Measurements from ENCODE around the gene MAGI2. TPM values are rescaled to one million over a fixed set of nuclear protein-coding genes. Genes with fewer than 3 reads are reported as not detected.

Gene MAGI2
- total RNA-seq, 1 experiment from 2014 or later: 14.3 TPM

GRCh38 chr7:79406371-79406770 lies 47.1 kb downstream of the MAGI2 start:
- Mint-ChIP-seq H3K36me3 (ENCODE audit: insufficient read depth in 1 of 3, low read depth in 3 of 3) (no peaks in the 10 kb centered on the region), H3K4me3 (no peak overlapping the region), H3K27me3 (ENCODE audit: low read depth) (no peaks in the 10 kb centered on the region), H3K27ac (no peak overlapping the region), H3K9me3 (no peaks in the 10 kb centered on the region), H3K4me1 (no peaks in the 10 kb centered on the region)
- Histone ChIP-seq H3K14ac (ENCODE audit: insufficient read depth, low read length) (no peak overlapping the region), H2BK120ac (ENCODE audit: low read depth, low read length, poor library complexity, severe bottlenecking) (no peak overlapping the region), H2AK5ac (ENCODE audit: insufficient read length, low read length) (no peak overlapping the region), H4K5ac (ENCODE audit: insufficient read length, low read depth, low read length) (no peak overlapping the region), H4K8ac (replicated peaks; ENCODE audit: insufficient read length, low read depth, low read length) (no peak overlapping the region), H3K4ac (ENCODE audit: low read depth, low read length) (no peak overlapping the region), H3K18ac (ENCODE audit: insufficient read length, low read depth, low read length) (no peak overlapping the region), H3K23me2 (ENCODE audit: insufficient read length, low read depth, low read length, poor library complexity, severe bottlenecking) (no peaks in the 10 kb centered on the region), H2AFZ (ENCODE audit: low read length) (no peak overlapping the region), H2BK12ac (ENCODE audit: insufficient read length, low read depth, low read length) (no peak overlapping the region), H3K27ac (ENCODE audit: insufficient read length, low read depth, low read length) (no peak overlapping the region), H2BK5ac (ENCODE audit: insufficient read length, low read length) (no peak overlapping the region), H4K20me1 (ENCODE audit: control insufficient read depth, insufficient read depth, insufficient read length) (no peaks in the 10 kb centered on the region), H3K9ac (ENCODE audit: extremely low read depth, insufficient read length, low read length) (no peak overlapping the region), H2BK15ac (ENCODE audit: low read depth, low read length) (no peak overlapping the region), H4K91ac (ENCODE audit: insufficient read length, low read depth, low read length) (no peak overlapping the region), H3T11ph (ENCODE audit: low read length) (no peak overlapping the region), H3K9me3 (ENCODE audit: control insufficient read depth, low read depth, low read length) (no peaks in the 10 kb centered on the region), H3K79me1 (ENCODE audit: insufficient read depth, low read depth, low read length, poor library complexity, severe bottlenecking) (no peaks in the 10 kb centered on the region), H3K56ac (ENCODE audit: insufficient read length, low read depth, low read length) (no peak overlapping the region), H3K4me2 (ENCODE audit: insufficient read depth, insufficient read length, low read length) (no peak overlapping the region), H3K27me3 (ENCODE audit: insufficient read depth, low read length) (no peaks in the 10 kb centered on the region), H3K4me1 (ENCODE audit: insufficient read depth, low read length) (no peaks in the 10 kb centered on the region), H3K79me2 (ENCODE audit: insufficient read depth, low read length) (no peaks in the 10 kb centered on the region), H2BK20ac (ENCODE audit: low read depth, low read length, poor library complexity, severe bottlenecking) (no peak overlapping the region), H3K23ac (ENCODE audit: insufficient read length, low read depth, low read length) (no peak overlapping the region)
- TF ChIP-seq, protein P1, sequence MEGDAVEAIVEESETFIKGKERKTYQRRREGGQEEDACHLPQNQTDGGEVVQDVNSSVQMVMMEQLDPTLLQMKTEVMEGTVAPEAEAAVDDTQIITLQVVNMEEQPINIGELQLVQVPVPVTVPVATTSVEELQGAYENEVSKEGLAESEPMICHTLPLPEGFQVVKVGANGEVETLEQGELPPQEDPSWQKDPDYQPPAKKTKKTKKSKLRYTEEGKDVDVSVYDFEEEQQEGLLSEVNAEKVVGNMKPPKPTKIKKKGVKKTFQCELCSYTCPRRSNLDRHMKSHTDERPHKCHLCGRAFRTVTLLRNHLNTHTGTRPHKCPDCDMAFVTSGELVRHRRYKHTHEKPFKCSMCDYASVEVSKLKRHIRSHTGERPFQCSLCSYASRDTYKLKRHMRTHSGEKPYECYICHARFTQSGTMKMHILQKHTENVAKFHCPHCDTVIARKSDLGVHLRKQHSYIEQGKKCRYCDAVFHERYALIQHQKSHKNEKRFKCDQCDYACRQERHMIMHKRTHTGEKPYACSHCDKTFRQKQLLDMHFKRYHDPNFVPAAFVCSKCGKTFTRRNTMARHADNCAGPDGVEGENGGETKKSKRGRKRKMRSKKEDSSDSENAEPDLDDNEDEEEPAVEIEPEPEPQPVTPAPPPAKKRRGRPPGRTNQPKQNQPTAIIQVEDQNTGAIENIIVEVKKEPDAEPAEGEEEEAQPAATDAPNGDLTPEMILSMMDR (conservative IDR thresholded peaks at IDR 0.05): no peak
- DNase-seq: no peak
- WGBS (ENCODE audit: extremely low coverage, insufficient read length, low lambda C conversion rate): no CpG with 5 or more reads among the region's 2 CpGs
